PC-9 (cell line): Measurements from ENCODE around the gene FGF10.

Source experiments
- CTCF ChIP-seq: fragments of 200-600 bp; sonication (generic); conservative IDR thresholded peaks from 2 replicates; pipeline ENCODE4 v1.6.1; 2017; ENCODE audit warnings: mixed run types, antibody characterized with exemption, mild to moderate bottlenecking, moderate library complexity
- EZH2 ChIP-seq: fragments of 200-600 bp; sonication (generic); IDR thresholded peaks from 2 replicates; pipeline ENCODE4 v1.8.0; 2017; ENCODE audit warnings: antibody characterized with exemption, low read depth

- no peak for TF ChIP-seq CTCF
- TF ChIP-seq EZH2 = no peak
Observed at GRCh38 chr5:44318883-44319282, 70.3 kb downstream of the FGF10 start.
